Measurements from ENCODE around the gene ANO6. TPM values are rescaled to one million over a fixed set of nuclear protein-coding genes. Genes with fewer than 3 reads are reported as not detected.

Gene ANO6
- total RNA-seq, 3 donors from 2014 or later (not counting 1 experiment from before 2014, with no cell fraction given): 26.6 to 31.0 (median 30.4) TPM

DNA sequence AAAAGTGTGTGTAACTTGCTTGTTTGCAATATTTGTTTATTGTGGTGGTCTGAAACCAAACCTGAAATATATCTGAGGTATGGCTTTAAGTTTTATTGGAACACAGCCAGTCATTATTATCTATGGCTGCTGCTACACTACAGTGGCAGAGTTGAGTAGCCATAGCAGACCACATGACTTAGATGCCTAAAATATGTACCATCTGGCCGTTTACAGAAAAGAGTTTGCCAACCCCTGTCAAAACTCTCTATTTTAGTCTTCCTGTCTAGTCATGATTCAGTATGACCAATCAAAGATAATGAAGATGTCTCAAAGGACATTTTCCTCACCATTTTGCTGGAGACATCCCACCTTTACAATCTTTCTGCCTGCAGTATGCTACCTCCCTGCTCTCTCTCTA lies 242.3 kb downstream of the ANO6 start:
- WGBS (ENCODE audit: insufficient coverage): 53% methylated on average over 1 of the region's 1 CpG
- H3K27ac ChIP-seq (ENCODE audit: low read length): no peak overlapping the region
- no peaks in the 10 kb centered on the region for H3K9me3 ChIP-seq (ENCODE audit: control insufficient read depth, insufficient read depth, low read length)
- Mint-ChIP-seq H3K9me3 (no peaks in the 10 kb centered on the region), H3K4me3 (no peak overlapping the region), H3K27ac (no peak overlapping the region), H3K4me1 (no peaks in the 10 kb centered on the region), H3K27me3 (ENCODE audit: low read depth in 2 of 2) (peaks cover 12 to 32% of the 10 kb centered on the region in 2 donors), H3K36me3 (no peaks in the 10 kb centered on the region)
- ATAC-seq (no peak), DNase-seq (no peak)
- TF ChIP-seq, protein P1, sequence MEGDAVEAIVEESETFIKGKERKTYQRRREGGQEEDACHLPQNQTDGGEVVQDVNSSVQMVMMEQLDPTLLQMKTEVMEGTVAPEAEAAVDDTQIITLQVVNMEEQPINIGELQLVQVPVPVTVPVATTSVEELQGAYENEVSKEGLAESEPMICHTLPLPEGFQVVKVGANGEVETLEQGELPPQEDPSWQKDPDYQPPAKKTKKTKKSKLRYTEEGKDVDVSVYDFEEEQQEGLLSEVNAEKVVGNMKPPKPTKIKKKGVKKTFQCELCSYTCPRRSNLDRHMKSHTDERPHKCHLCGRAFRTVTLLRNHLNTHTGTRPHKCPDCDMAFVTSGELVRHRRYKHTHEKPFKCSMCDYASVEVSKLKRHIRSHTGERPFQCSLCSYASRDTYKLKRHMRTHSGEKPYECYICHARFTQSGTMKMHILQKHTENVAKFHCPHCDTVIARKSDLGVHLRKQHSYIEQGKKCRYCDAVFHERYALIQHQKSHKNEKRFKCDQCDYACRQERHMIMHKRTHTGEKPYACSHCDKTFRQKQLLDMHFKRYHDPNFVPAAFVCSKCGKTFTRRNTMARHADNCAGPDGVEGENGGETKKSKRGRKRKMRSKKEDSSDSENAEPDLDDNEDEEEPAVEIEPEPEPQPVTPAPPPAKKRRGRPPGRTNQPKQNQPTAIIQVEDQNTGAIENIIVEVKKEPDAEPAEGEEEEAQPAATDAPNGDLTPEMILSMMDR (IDR thresholded peaks at IDR 0.05): no peak
- no peaks in the 10 kb centered on the region for H3K27me3 ChIP-seq (ENCODE audit: control insufficient read depth, insufficient read depth, low read length)
- H3K36me3 ChIP-seq (ENCODE audit: control insufficient read depth, insufficient read depth, low read length): no peaks in the 10 kb centered on the region
- H3K4me1 ChIP-seq (ENCODE audit: control insufficient read depth, insufficient read depth, low read length): no peaks in the 10 kb centered on the region
- intact Hi-C loops (cut with micrococcal nuclease): no loop called here
- H3K4me3 ChIP-seq (ENCODE audit: low read length): no peak overlapping the region

DNA sequence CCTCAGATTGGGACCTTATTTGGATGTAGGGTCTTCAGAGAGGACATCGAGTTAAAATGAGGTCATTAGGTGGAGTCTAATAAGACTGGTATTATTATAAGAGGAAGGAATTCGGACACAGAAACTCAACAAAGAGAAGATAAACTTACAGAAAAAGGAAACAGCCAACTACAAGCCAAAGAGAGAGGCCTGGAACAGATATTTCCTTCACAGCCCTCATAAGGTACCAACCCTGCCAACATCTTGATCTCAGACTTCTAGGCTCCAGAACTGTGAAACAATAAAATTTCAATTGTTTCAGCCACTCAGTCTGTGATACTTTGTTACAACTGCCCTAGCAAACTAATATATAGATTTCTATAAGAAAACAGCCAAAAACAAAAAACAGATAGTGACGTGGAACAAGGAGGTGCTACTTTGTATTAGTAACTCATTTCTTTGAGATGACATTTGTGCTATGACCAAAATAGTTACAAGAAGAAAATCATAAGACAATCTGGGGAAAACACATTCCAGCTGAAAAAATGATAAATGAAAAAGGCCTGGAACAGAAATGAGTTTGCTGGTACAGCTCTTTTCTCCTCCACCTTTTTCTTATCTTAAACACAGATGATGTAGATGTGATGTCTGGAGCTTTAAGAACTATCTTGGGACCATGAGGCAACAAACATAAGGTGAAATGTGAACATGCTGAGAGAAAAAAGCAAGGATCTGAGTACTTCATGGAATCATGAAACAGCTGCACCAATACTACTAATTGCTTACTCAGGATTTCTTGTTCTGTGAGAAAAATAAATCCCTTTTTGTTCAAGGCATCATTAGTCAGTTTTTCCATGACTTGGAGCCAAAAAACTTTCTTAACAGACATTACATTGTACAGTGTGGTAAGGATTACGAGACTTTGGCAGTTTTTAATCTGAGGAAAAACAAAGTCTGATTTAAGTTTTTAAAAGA lies 243.2 kb downstream of the ANO6 start:
- Histone ChIP-seq H3K27me3 (ENCODE audit: control insufficient read depth, insufficient read depth, low read length) (no peaks in the 10 kb centered on the region), H3K27ac (ENCODE audit: low read length) (no peak overlapping the region), H3K9me3 (ENCODE audit: control insufficient read depth, insufficient read depth, low read length) (no peaks in the 10 kb centered on the region), H3K36me3 (ENCODE audit: control insufficient read depth, insufficient read depth, low read length) (no peaks in the 10 kb centered on the region), H3K4me1 (ENCODE audit: control insufficient read depth, insufficient read depth, low read length) (no peaks in the 10 kb centered on the region), H3K4me3 (ENCODE audit: low read length) (no peak overlapping the region)
- Mint-ChIP-seq H3K27me3 (ENCODE audit: low read depth in 2 of 2) (peaks cover 12 to 32% of the 10 kb centered on the region in 2 donors), H3K27ac (no peak overlapping the region), H3K36me3 (no peaks in the 10 kb centered on the region), H3K4me3 (no peak overlapping the region), H3K9me3 (no peaks in the 10 kb centered on the region), H3K4me1 (no peaks in the 10 kb centered on the region)
- intact Hi-C loops (cut with micrococcal nuclease): no loop called here
- no peak for ATAC-seq
- DNase-seq: no peak
- 86% methylated on average over 1 of the region's 4 CpGs for WGBS (ENCODE audit: insufficient coverage)
- TF ChIP-seq, protein P1 (IDR thresholded peaks at IDR 0.05): no peak

DNA sequence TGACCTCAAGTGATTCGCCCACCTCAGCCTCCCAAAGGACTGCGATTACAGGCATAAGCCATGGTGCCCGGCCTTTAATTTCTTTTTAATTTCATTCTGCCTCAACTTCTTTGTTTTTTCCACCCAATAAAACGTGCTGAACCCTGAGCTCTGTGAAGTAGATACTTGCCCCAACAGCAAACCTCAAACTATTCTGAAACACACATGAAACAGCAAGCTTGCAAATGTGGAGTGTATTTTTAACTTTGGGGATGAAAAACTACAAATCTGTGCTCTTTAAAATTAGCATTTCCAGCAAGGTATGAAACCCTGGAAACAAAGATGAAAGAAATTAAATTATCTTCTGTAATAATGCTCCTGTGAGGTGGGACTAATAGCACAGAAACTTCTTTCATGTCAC lies 246.6 kb downstream of the ANO6 start:
- H3K4me3 Mint-ChIP-seq: no peak overlapping the region
- intact Hi-C loops (cut with micrococcal nuclease): no loop called here
- no peak for DNase-seq
- H3K4me1 Mint-ChIP-seq: no peaks in the 10 kb centered on the region
- no peak for ATAC-seq
- H3K9me3 Mint-ChIP-seq: no peaks in the 10 kb centered on the region
- H3K27me3 Mint-ChIP-seq (ENCODE audit: low read depth in 2 of 2): peaks cover 12 to 32% of the 10 kb centered on the region in 2 donors
- no peak overlapping the region for H3K27ac Mint-ChIP-seq
- 92% methylated on average over 3 of the region's 4 CpGs for WGBS (ENCODE audit: insufficient coverage)
- TF ChIP-seq, protein P1 (IDR thresholded peaks at IDR 0.05): no peak
- Histone ChIP-seq H3K9me3 (ENCODE audit: control insufficient read depth, insufficient read depth, low read length) (no peaks in the 10 kb centered on the region), H3K36me3 (ENCODE audit: control insufficient read depth, insufficient read depth, low read length) (no peaks in the 10 kb centered on the region), H3K4me1 (ENCODE audit: control insufficient read depth, insufficient read depth, low read length) (no peaks in the 10 kb centered on the region), H3K27ac (ENCODE audit: low read length) (no peak overlapping the region), H3K4me3 (ENCODE audit: low read length) (no peak overlapping the region), H3K27me3 (ENCODE audit: control insufficient read depth, insufficient read depth, low read length) (no peaks in the 10 kb centered on the region)
- no peaks in the 10 kb centered on the region for H3K36me3 Mint-ChIP-seq
